ENCODE results near the gene GCFC2. TPM values are rescaled to one million over a fixed set of nuclear protein-coding genes. Genes with fewer than 3 reads are reported as not detected.
A peak's percentile ranks its signal among the peaks of the same experiment; 100 is the strongest.
"Not testable (repeated sequence)": the region's sequence is repeated elsewhere in the genome, so short reads cannot be mapped to it uniquely, and the experiment has no call there.

The GCFC2 gene
- 10 to 100 TPM; 42.3 to 52.8 (median 50.5) TPM for polyA plus RNA-seq (ENCODE audit: insufficient read length in 4 of 4)

DNA sequence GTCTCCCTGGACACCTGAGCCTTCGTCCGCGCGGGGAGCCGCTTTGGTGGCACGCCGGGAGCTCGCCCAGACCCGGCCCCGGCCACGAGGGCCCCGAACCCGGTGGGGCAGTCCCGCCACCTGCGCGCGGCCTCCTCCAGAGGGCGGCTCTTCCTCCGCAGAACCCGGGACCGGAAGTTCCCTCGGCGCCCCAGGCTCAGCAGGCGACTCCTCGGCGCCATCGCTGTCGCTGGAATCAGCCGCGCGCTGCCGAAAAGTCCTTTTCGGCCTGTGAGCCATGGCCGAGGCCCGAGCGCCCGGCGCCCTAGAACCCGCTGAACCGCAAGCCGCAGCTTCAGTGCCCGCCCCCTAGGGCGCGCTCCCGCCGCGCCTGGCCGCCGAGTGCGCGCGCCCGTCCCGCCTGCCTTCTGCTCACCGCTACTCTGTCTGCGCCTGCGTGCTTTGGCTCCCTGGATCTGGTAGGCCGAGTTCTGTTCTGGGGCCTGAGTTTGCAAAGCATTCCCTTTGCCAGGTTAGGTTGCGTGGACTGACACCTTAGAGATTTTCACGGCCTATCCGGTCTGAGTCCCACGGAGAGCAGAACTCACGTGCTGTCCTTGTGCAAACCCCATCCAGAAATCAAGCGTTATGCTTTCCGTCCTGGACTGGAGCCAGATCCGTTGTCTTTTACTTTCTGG lies at the start of gene GCFC2:
GCFC2 (minus strand) TSS at position 339 of the 677 bp plus-strand sequence; CDS start at position 279, 60 bp downstream.
- peak; percentile 74 to 84 (median 80) for DNase-seq (ENCODE audit: low read depth in 4 of 4, low spot score in 2 of 4)

DNA sequence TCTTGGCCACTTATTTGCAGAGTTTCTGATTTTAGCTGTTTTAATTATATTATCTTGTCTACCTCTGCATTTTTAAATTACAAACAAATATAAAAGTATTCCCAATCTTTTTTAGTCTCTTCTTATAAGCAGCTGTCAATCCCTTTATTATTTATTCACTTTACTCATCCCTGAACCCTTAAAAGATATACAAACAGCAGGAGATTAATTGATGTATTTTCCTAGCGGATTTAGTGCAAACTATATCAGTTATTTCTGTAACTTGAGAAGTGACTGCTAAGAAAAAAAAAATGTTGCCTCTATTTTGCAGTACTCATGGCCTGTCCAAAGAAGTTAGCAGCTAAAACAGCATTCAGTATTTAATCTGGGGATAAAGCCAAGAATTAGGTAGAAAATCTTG lies 42.1 kb upstream of the GCFC2 start:
- no peak for DNase-seq (ENCODE audit: low read depth in 4 of 4, low spot score in 2 of 4)

- no peak for DNase-seq (ENCODE audit: low read depth in 4 of 4, low spot score in 2 of 4)
Measured at GRCh38 chr2:75751824-75752468, 41.2 kb upstream of the GCFC2 start.

- DNase-seq (ENCODE audit: low read depth in 4 of 4, low spot score in 2 of 4) = no peak
Measured at GRCh38 chr2:75751360-75751759, 40.6 kb upstream of the GCFC2 start.

GRCh38 chr2:75737961-75738360 lies 27.2 kb upstream of the GCFC2 start:
- DNase-seq (ENCODE audit: low read depth in 4 of 4, low spot score in 2 of 4) = no peak

DNA sequence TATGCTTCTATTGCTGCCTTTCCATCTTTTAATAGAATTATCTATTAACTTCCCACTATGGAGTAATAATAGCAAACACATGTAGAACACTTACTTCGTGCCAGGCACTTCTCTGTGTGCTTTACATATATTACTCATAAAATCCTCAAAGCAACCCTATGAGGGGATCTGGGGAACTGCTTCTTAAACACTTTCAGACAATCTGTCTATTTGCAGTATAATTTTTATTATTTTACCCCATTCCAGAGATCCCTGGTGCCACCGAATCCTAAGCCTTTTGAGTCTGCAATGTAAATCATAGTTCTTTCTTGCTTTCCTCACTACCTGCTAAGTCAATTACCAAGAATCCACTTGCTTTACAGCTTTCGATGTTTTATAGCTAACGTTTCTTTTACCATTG lies 25.6 kb upstream of the GCFC2 start:
- DNase-seq (ENCODE audit: low read depth in 4 of 4, low spot score in 2 of 4) = no peak

- DNase-seq (ENCODE audit: low read depth in 4 of 4, low spot score in 2 of 4) = no peak
Measured at GRCh38 chr2:75729861-75730260, 19.1 kb upstream of the GCFC2 start.

- DNase-seq (ENCODE audit: low read depth in 4 of 4, low spot score in 2 of 4) = no peak
Measured at GRCh38 chr2:75728614-75729419, 18.1 kb upstream of the GCFC2 start.

DNA sequence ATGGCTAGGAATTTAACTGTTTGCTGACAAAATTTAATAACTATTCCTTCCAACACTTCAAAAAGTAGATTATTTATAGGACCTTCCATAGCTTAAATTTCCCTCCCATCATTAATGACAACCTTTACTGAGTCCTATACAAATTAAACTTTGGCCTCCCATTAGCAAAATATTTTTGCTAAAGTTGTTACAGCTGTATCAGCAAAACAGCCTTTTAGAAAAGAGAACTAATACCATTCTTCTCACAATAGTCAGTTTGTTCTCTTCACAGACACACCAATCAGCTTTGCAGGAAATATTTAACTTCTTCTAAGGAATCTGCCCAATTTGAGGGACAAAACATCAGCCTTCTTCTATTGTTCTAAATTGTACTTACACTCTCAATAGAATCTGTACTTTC lies 12.0 kb upstream of the GCFC2 start:
- no peak for DNase-seq (ENCODE audit: low read depth in 4 of 4, low spot score in 2 of 4)

- DNase-seq (ENCODE audit: low read depth in 4 of 4, low spot score in 2 of 4) = no peak
Measured at GRCh38 chr2:75720525-75720924, 9.8 kb upstream of the GCFC2 start.

- no peak for DNase-seq (ENCODE audit: low read depth in 4 of 4, low spot score in 2 of 4)
Measured at GRCh38 chr2:75719616-75720015, 8.9 kb upstream of the GCFC2 start.

DNA sequence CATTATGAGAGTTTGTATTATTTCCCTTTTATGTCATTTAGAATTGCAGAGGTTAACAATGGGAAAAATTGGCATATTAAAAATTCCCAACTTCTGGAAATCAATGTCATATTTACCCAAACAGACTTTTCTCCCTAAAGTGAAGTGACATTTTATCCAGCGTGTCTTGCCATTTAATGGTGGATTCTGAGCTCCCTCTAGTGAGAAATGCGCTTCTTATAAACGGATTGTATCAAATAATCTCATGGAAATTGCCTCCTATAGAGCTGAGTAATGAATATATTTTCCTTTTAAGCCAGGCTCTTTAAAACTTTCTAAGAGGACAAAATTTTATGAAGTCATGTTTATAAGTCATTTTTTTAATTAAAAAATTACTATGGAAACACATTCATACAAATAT lies 5.7 kb upstream of the GCFC2 start:
- DNase-seq (ENCODE audit: low read depth in 4 of 4, low spot score in 2 of 4) = no peak

DNA sequence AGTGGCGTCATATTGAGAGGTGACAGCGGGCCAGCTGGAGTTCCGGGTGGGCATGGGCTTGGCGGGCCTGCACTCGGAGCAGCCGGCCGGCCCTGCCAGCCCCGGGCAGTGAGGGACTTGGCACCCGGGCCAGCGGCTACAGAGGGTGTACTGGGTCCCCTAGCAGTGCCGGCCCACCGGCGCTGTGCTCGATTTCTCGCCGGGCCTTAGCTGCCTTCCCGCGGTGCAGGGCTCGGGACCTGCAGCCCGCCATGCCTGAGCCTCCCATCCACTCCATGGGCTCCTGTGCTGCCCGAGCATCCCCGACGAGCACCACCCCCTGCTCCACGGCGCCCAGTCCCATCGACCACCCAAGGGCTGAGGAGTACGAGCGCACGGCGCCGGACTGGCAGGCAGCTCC lies 875 bp upstream of the GCFC2 start:
- DNase-seq (ENCODE audit: low read depth in 4 of 4, low spot score in 2 of 4) = not testable (repeated sequence)

- peak in 1 of 4 donors; percentile 48 for DNase-seq (ENCODE audit: low read depth in 4 of 4, low spot score in 2 of 4)
Measured at GRCh38 chr2:75710220-75710576, 517 bp downstream of the GCFC2 start.

GRCh38 chr2:75709297-75709696 lies 1.4 kb downstream of the GCFC2 start:
- DNase-seq (ENCODE audit: low read depth in 4 of 4, low spot score in 2 of 4) = no peak

- no peak for DNase-seq (ENCODE audit: low read depth in 4 of 4, low spot score in 2 of 4)
Measured at GRCh38 chr2:75707901-75708300, 2.8 kb downstream of the GCFC2 start.

- no peak for DNase-seq (ENCODE audit: low read depth in 4 of 4, low spot score in 2 of 4)
Measured at GRCh38 chr2:75705921-75706320, 4.8 kb downstream of the GCFC2 start.

GRCh38 chr2:75703589-75704287 lies 7.0 kb downstream of the GCFC2 start:
- no peak for DNase-seq (ENCODE audit: low read depth in 4 of 4, low spot score in 2 of 4)

DNA sequence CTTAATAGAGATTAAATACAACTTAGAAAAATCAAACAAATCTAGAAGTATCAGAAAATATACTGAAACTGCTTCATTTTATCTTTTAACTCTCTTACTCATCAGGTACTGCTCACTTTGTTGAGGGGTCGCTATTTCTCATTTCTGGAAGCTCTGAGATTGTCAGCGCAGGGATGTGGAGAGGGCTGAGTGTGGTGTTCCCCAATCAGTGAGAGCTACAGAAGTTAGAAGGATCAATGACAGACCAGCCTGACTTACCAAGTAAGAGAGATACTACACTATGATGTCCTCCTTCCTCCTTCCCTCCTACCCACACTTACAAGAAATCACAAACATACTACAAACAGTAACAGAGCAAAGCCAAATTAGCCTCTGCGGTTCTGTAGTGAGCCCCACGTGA lies 8.1 kb downstream of the GCFC2 start:
- no peak for DNase-seq (ENCODE audit: low read depth in 4 of 4, low spot score in 2 of 4)

- DNase-seq (ENCODE audit: low read depth in 4 of 4, low spot score in 2 of 4) = no peak
Measured at GRCh38 chr2:75698918-75699317, 11.8 kb downstream of the GCFC2 start.

DNA sequence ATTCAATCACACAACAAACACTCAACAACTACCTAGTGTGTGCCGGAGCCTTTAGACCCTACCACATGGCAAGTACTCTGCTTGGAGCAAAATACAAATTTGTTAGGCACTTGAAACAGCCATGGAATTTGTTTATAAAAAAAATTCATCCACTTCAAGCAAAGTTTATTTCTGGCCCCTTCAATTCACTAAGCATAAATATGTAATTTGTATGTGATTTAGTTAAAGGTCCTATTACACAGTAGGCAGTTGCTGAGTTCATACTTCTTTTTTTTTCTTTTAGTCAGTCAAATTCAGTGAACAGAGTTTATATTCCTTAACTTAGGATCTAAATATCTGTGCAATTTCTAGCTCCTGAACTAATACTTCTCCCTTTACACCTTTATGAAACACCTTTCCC lies 22.5 kb downstream of the GCFC2 start:
- DNase-seq (ENCODE audit: low read depth in 4 of 4, low spot score in 2 of 4) = no peak
